ENCODE data around the gene EGFR.

EGFR gene

DNA sequence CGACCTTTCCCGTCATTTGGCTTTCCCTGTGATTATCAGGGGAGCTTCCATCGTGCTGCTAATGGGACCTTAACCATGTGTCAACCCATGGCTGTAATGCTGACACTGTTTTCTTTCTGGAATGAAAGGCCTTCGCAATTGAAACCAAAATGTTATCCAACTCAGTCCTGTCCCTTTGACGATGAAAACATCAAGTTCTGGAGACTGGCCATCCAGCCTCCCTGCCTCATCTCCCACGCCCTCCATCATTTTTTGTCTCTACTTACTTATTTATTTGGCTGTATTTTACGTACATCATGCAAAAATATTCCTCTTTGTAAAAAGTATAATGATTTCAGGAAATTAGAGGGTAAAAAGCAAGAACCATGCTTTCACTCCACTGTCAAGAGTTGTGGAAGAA lies 69.8 kb downstream of the EGFR start:
- DNase-seq = peak in 2 of 42 donors; percentile 11 to 34
- intact Hi-C loops (cut with DNase I) = no loop called here

DNA sequence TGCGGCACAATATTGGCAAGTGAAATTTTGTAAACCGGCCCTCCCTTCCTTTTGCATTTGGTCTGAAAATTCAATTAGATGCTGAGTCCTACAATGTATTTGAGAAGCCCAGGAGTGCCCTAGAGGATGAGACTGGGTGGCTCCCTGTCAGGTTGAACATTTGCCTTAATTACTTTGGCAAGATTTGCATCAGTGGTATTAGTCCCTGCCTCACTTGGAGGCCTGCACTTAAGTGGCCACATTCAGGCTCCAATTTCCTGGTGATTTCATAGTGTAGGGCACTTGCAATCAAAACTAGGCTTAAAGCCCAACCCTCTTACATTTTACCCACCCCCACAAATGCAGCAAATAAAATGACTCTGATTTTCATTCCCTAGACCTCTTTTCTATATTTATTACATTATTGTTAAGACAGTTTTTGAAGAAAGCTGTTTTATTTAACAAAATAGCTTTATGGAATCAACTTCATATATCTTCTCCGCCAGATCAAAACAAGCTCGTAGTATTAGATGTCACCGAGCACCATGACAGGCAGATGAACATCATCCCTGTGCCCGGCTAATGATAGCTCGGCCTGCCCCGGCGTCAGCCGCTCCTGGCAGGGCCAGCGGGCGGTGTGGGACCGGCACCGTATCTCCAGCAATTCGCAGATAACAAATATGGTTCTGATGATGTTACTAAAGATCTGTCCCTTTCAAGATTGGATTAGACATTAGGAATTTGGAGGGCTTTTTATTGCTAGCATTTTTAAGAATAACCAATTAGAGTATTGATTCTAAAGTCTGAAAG lies 73.6 kb downstream of the EGFR start:
- intact Hi-C loops (cut with DNase I) = no loop called here
- DNase-seq = peak in 1 of 42 donors; percentile 17

GRCh38 chr7:55092975-55093373 lies 74.2 kb downstream of the EGFR start:
- intact Hi-C loops (cut with DNase I) = no loop called here
- DNase-seq = no peak

DNA sequence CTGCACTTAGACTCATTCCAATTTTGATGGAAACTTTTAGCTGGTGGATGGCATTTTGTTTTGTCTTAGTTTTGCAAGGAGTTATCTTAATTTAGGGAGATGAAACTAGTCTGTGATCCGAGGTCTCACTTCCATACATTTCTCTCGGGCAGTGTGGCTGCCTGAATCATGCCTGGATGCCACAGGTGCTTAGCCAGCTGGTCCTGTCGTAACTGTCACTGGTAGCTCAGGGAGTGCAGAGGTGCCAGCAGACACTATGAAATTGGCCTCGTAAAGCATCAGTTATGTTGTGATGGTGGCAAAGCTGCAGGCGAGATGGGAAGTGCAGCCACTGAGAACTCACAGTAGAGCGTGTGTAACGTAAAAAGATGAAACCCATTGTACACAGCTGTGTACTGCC lies 74.9 kb downstream of the EGFR start:
- DNase-seq = peak in 1 of 42 donors; percentile 11
- intact Hi-C loops (cut with DNase I) = no loop called here

DNA sequence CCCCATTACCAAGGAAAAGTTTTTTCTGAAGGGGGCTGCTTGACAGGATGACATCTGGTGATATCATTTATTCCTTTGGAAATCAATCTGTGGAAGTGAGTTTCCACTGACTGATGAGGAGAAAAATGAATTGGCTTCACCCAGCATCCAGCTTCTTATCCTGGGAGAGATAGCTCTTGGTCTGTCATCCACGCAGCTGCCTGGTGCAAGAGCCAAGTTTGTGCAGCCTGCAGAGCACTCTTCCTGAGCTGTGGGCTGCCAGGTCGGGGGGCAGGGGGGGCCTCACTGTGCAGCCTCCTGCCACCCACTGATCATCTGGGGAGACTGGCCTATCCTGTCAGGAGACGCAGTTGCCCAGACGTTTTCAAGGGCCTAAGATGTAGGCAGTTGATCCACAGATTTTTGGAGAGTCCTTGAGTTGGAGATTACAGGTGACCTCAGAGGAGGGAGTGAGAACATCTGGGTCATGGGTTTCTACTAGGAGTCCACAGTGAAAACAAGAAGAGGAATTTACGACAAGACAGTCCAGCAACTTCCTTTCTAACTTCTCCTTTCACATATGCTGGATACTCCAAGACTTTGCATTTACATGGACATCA lies 75.4 kb downstream of the EGFR start:
- peak in 2 of 42 donors; percentile 9 to 29 for DNase-seq
- intact Hi-C loops (cut with DNase I) = no loop called here

DNA sequence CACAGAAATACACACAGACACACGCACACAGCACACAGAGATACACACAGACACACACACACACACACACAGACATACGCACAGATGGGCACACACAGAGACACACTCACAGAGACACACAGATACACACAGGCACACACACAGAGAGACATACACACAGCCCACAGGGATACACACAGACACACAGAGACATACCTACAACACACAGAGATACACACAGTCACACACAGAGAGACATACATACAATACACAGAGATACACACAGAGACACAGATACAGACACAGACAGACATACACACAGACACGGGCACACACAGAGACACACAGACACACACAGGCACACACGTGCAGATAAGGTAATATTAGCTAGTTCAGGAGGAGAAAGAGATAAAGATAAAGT lies 76.9 kb downstream of the EGFR start:
- intact Hi-C loops (cut with DNase I) = no loop called here
- no peak for DNase-seq

GRCh38 chr7:55096323-55096722 lies 77.5 kb downstream of the EGFR start:
- peak in 1 of 42 donors; percentile 11 for DNase-seq
- intact Hi-C loops (cut with DNase I) = no loop called here

GRCh38 chr7:55097100-55097499 lies 78.3 kb downstream of the EGFR start:
- no peak for DNase-seq
- intact Hi-C loops (cut with DNase I) = no loop called here

- intact Hi-C loops (cut with DNase I) = no loop called here
- peak in 11 of 42 donors; percentile 16 to 63 (median 47) for DNase-seq
Measured at GRCh38 chr7:55099066-55099820, 80.4 kb downstream of the EGFR start.

DNA sequence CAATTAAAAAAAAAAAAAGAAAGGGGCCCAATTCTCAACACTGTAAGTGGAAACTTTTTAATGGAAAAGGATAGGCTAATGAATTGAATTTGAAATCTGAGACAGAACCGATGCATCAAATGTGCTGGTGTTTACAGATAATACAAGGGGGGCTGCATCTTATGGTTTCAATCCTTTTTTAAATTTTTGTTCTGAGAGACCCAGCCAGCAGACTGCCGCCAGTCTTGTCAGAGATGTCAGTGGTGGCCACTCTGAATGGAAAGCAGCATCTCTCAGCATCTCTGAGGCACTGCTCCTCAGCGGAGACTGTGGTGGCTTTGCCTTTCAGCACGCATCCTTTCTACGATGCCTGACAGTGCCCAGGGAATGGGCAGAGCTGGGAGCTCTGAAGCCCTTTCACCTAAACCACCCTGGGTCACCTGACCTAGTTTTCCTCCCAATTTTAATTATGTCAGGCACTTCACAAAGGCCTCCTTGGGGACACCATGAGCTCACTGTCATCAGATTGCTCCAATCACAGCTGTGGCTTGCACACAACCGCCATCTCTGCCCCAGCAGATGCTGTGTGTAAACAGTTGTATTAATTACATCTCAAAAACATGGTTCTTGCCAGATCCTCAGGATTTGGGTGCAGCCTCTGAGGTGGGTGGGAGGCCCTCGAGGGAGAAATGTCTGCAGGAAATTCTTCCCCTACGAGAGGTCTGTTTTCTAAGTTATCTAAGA lies 81.2 kb downstream of the EGFR start:
- DNase-seq = peak in 6 of 42 donors; percentile 42 to 66 (median 52)
- intact Hi-C loops (cut with DNase I) = no loop called here

GRCh38 chr7:55100544-55101327 lies 81.9 kb downstream of the EGFR start:
- DNase-seq = peak in 23 of 42 donors; percentile 28 to 71 (median 55)
- intact Hi-C loops (cut with DNase I) = no loop called here

GRCh38 chr7:55101359-55101758 lies 82.5 kb downstream of the EGFR start:
- intact Hi-C loops (cut with DNase I) = no loop called here
- DNase-seq = no peak

GRCh38 chr7:55104123-55104522 lies 85.3 kb downstream of the EGFR start:
- intact Hi-C loops (cut with DNase I) = no loop called here
- no peak for DNase-seq

GRCh38 chr7:55104712-55105433 lies 86.1 kb downstream of the EGFR start:
- DNase-seq = no peak
- intact Hi-C loops (cut with DNase I) = no loop called here

GRCh38 chr7:55105952-55106351 lies 87.1 kb downstream of the EGFR start:
- DNase-seq = no peak
- intact Hi-C loops (cut with DNase I) = no loop called here

DNA sequence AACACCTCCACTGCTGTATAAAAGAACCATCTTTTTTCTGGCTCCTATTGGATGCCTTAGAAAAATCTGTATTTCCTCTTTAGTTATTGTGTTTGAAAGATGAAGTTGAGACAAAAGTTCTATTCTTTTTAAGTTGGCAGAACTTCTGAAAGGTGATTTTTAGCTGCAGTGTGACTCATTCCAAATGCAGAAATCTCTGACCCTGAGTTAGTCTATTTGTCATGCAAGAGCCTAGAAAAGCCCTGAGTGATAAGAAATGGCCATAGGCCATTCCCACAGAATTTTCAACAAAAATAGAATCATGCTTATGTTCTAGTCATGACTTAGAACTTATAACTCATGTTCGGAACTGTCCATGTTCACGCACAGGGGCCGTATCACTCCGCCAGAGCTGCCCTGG lies 89.1 kb downstream of the EGFR start:
- DNase-seq = peak in 1 of 42 donors; percentile 0
- intact Hi-C loops (cut with DNase I) = no loop called here

- DNase-seq = peak in 1 of 42 donors; percentile 2
- intact Hi-C loops (cut with DNase I) = no loop called here
Measured at GRCh38 chr7:55108401-55108800, 89.6 kb downstream of the EGFR start.

DNA sequence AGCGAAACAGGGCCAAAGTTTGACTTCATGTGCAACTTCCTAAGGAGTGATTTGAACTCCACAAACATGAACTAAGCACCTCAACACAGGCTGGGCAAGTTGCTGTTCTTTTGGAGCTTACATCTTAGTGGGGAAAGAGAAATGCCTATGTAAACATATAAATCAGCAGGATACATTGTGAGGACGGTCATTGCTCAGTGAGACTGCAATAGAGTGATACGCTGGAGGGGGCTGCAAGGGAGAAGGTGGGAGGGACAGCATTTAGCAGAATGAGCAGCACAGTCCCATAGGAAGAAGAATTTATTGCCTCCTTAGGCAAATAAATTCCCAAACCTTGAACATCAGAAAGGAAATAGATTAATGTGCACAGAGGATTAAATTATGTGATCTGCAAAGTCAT lies 90.0 kb downstream of the EGFR start:
- intact Hi-C loops (cut with DNase I) = no loop called here
- no peak for DNase-seq

All from head of caudate nucleus (tissue), 42 donors.